Esophagus (tissue), 2 donors: ENCODE results near the gene BMPR1B. TPM values are rescaled to one million over a fixed set of nuclear protein-coding genes. Genes with fewer than 3 reads are reported as not detected.

Experiments used
- H3K27ac ChIP-seq, 2 donors: one replicate each; pipeline ENCODE4 v1.5.1; 2013; ENCODE audit warnings: low read depth in 2 of 2, mild to moderate bottlenecking in 2 of 2, inconsistent platforms in 1 of 2, low read length in 1 of 2, moderate library complexity in 1 of 2
- H3K27me3 ChIP-seq, 2 donors: one replicate each; pipeline ENCODE4 v1.6.1; 2013; ENCODE audit warnings: low read length in 2 of 2, control low read depth in 1 of 2, mild to moderate bottlenecking in 1 of 2; ENCODE audit not compliant: insufficient read depth in 2 of 2, control insufficient read depth in 1 of 2
- H3K36me3 ChIP-seq, 2 donors: one replicate each; pipeline ENCODE4 v1.6.1; 2013; ENCODE audit warnings: low read length in 1 of 2; ENCODE audit not compliant: control insufficient read depth in 2 of 2, insufficient read depth in 2 of 2
- H3K4me1 ChIP-seq, 2 donors: one replicate each; pipeline ENCODE4 v1.6.1; 2013; ENCODE audit warnings: low read length in 1 of 2; ENCODE audit not compliant: control insufficient read depth in 2 of 2, insufficient read depth in 2 of 2
- H3K4me3 ChIP-seq, 2 donors: one replicate each; pipeline ENCODE4 v1.5.1; 2013; ENCODE audit warnings: low read length in 2 of 2, mild to moderate bottlenecking in 2 of 2, low read depth in 1 of 2, moderate library complexity in 1 of 2
- H3K9me3 ChIP-seq, 2 donors: one replicate each; pipeline ENCODE4 v1.6.1; 2013; ENCODE audit warnings: mild to moderate bottlenecking in 2 of 2, low read depth in 1 of 2, low read length in 1 of 2, moderate library complexity in 1 of 2; ENCODE audit not compliant: control insufficient read depth in 2 of 2, insufficient read depth in 1 of 2
- WGBS, 2 donors: extraction: QIAGEN DNeasy Blood & Tissue Kit; methylation state at CpG; one replicate each; pipeline ENCODE4 v1.1.7; 2013; 5-methylcytosine and 5-hydroxymethylcytosine counted together
- polyA plus RNA-seq, 2 donors: library from polyadenylated mRNA; stranded (reverse); fragments of 200-250 nt; gene quantifications; one replicate each; pipeline ENCODE4 v1.2.3, GENCODE V29; 2013
- donor health status: healthy with polysubstance abuse.
- donor health status: Bipolar disorder and iron deficiency.

Gene BMPR1B
- polyA plus RNA-seq, 2 donors, result 0.18 to 0.22 TPM

DNA sequence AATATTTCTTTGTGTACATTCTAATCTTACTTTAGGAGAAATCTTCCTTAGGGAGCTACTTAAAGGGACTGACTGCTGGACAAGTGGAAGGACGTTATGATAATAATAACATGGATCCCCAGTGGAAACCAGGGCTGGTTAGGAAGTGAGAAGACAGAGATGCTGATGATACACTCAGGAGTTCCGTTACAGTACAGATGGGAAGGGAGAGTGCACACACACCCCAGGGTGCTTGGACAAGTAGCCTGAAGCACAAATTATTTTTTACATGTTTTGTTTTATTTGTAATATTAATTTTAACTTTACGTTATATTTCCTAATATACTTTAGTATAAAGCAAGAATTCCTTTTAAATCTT, 84.1 kb downstream of the BMPR1B start:
- Histone ChIP-seq H3K27ac (no peak overlapping the region), H3K27me3 (no peaks in the 10 kb centered on the region), H3K4me1 (no peaks in the 10 kb centered on the region), H3K36me3 (no peaks in the 10 kb centered on the region), H3K4me3 (no peak overlapping the region), H3K9me3 (peaks cover 0 to 2% of the 10 kb centered on the region in 2 donors)
- WGBS, 2 donors, result 49 to 82% methylated on average over 3 of the region's 3 CpGs

DNA sequence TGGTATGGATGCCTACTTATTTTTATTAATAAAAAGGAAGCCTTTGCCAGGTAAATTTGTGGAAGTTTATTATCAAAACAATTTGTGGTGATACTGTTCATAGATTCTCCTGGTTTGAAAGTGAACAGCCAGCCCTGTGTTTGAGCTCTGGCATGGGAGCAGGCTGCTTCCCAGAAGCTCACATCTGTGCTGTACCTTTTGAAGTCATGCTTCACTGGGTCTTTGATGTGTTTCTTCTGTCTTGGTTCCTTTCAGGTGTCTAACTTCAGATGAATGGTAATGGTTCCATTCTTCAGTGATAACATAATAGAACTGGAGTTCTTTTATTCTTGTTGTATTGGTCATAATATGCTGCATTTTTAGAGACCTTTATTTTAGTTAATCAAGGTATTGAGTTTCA, 85.5 kb downstream of the BMPR1B start:
- Histone ChIP-seq H3K9me3 (peaks cover 0 to 2% of the 10 kb centered on the region in 2 donors), H3K4me1 (no peaks in the 10 kb centered on the region), H3K27ac (no peak overlapping the region), H3K27me3 (no peaks in the 10 kb centered on the region), H3K4me3 (no peak overlapping the region), H3K36me3 (no peaks in the 10 kb centered on the region)

DNA sequence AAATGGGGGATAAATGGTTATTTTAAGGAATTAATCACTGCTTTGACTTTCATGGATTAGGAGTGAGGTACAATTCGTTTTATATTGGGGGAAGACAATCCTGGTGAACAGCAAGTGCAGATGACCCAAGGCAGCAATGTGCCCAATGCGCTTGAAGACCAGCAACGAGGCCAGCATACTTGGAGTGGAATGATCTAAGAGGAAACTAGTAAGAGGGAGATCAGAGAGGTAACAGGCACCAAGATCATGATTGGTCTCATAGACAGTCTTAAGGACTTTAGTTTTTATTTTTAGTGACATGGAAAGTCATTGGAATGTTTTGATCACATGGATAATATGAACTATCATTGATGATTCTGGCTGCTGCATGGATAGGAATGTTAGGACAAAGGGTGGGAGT, 90.6 kb downstream of the BMPR1B start:
- Histone ChIP-seq H3K4me3 (no peak overlapping the region), H3K9me3 (peaks cover 0 to 2% of the 10 kb centered on the region in 2 donors), H3K27me3 (no peaks in the 10 kb centered on the region), H3K4me1 (no peaks in the 10 kb centered on the region), H3K36me3 (no peaks in the 10 kb centered on the region), H3K27ac (no peak overlapping the region)
- 74 to 82% methylated on average over 3 of the region's 3 CpGs for WGBS, 2 donors

DNA sequence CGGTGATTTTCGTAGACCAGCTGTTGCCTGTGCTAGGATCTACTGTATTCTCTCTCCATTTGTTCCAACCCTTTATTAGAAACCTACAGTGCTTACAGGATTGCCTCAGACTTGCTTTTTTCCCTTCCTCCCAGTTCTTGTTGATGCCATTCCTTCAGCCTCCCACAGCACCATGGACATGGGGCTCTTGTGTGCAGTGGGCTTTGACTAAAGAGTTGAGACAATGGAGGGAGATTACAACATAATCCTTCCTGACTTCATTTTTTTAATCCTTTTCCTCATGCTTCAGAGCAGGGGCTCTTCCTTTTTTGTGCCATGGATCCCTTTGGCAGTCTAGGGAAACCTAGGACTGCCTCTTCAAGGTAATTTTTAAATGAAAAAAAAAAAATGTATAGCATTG, 92.1 kb downstream of the BMPR1B start:
- WGBS, 2 donors, result 84 to 89% methylated on average over 2 of the region's 2 CpGs
- Histone ChIP-seq H3K9me3 (peaks cover 0 to 2% of the 10 kb centered on the region in 2 donors), H3K36me3 (no peaks in the 10 kb centered on the region), H3K4me1 (no peaks in the 10 kb centered on the region), H3K4me3 (no peak overlapping the region), H3K27me3 (no peaks in the 10 kb centered on the region), H3K27ac (no peak overlapping the region)

DNA sequence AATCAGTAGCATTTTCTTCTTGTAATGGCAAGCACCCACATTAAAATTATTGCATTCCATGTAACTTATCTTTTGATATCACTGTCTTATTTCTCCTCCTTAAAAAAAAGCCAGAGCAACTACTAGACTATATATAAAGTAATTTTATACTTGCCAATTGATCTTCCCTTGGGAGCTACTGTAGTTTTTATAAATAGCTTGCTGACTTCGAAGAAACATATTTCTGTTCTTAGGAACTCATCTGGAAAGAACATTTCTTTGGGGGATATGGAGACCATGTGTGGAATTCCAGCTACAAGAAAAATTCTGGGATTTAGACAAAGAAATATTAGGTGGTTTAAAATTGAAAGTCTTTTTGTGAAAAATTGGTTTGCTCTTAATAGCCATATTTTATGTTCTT, 94.9 kb downstream of the BMPR1B start:
- Histone ChIP-seq H3K27ac (no peak overlapping the region), H3K9me3 (no peaks in the 10 kb centered on the region), H3K27me3 (no peaks in the 10 kb centered on the region), H3K4me1 (no peaks in the 10 kb centered on the region), H3K4me3 (no peak overlapping the region), H3K36me3 (no peaks in the 10 kb centered on the region)
- 52 to 60% methylated on average over 1 of the region's 1 CpG for WGBS, 2 donors

DNA sequence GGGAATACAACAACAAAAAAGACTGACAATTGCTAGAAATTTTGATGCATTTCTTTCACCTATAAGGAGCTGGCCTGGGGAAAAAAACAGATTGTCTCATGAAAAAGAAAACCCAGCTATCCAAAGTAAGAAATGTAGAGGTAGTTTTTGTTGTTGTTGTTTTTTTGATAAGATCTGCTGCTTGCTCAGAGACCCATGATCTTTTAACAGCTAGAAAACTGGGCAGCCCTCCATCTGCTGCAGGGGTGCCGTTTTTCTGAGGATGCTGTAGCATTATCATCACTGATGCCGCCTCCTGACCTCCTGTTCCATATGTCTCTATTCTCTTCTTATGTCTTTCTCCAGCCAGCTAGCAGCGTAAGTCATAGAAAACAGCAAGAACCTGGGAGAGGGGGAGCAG, 98.3 kb downstream of the BMPR1B start:
- no peak overlapping the region for H3K27ac ChIP-seq
- 84 to 86% methylated on average over 3 of the region's 3 CpGs for WGBS, 2 donors
- no peaks in the 10 kb centered on the region for H3K9me3 ChIP-seq
- H3K36me3 ChIP-seq, result no peaks in the 10 kb centered on the region
- H3K4me3 ChIP-seq, result no peak overlapping the region
- H3K27me3 ChIP-seq, result no peaks in the 10 kb centered on the region
- no peaks in the 10 kb centered on the region for H3K4me1 ChIP-seq

DNA sequence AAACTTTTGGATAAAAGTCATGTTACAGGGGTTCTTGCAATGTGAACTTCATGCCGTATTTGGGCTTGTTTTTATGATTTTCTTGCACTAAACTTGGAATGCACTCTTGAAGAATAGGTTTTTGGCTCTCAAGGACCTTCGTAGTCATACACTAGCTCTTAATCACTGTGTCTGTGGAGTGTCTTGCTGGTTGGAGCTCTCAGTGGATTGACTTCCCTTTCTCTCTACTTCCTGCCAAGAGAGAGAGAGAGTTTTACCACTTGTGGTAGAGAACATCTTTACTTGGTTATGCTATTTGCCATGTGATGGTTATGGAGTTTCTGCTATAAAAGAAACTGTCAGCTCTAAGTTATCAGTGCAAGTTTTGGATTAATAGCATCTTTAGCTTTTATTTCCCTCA, 112.4 kb downstream of the BMPR1B start:
- Histone ChIP-seq H3K9me3 (no peaks in the 10 kb centered on the region), H3K27me3 (no peaks in the 10 kb centered on the region), H3K27ac (no peak overlapping the region), H3K36me3 (no peaks in the 10 kb centered on the region), H3K4me1 (no peaks in the 10 kb centered on the region), H3K4me3 (no peak overlapping the region)
- WGBS, 2 donors, result 76 to 77% methylated on average over 2 of the region's 2 CpGs

DNA sequence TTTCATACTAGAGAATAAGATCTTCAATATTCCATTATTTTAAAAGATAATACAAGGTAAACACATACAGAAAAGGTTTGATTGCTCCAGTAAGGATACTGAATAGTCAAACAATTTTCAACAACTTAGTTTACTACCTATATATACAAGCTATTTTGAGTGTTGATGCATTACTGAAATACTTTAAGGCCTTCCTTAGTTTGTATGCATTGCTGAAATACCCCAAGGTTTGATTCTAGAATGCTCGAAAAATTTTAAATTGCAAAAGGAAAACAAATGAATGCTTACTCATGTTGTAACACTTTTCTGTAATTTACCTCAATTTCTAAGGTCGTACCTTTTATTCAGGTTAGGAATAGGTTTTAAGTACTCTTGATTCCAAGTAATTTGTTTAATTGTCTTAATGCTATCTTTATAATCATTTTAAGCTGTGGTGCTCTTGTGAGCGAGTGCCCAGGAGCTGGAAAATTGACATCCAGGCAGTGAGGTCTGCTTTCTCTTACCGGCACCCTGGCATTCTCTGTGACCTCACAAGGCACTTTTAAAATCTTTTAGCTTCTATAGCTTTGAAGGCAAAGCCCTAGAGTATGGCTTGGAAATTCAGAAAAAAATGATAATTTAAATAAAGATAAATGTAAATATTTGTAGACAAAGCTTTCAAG, 114.0 kb downstream of the BMPR1B start:
- Histone ChIP-seq H3K9me3 (no peaks in the 10 kb centered on the region), H3K4me1 (no peaks in the 10 kb centered on the region), H3K27ac (no peak overlapping the region), H3K36me3 (no peaks in the 10 kb centered on the region), H3K4me3 (no peak overlapping the region), H3K27me3 (no peaks in the 10 kb centered on the region)
- WGBS, 2 donors, result 73 to 75% methylated on average over 4 of the region's 4 CpGs

DNA sequence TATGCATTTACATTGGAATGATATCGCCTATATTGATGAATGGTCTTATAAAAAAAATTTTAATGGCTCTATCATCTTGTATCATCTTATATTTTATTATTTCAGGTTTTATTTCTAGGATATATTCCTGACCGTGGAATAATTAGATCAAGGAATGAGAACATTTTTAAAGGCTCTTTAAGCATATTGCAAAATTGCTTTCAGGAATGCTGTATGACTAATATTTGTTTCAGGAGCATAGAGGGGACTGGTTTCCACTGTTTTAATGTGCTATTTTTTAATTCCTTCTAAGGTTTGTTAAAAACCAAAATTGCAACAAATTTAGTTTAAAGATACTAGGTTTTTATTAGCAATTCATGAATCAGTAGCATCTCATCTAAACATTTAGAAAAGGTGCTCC, 120.2 kb downstream of the BMPR1B start:
- Histone ChIP-seq H3K9me3 (no peaks in the 10 kb centered on the region), H3K4me3 (no peak overlapping the region), H3K27ac (no peak overlapping the region), H3K36me3 (no peaks in the 10 kb centered on the region), H3K4me1 (no peaks in the 10 kb centered on the region), H3K27me3 (no peaks in the 10 kb centered on the region)
- WGBS, 2 donors, result 87 to 95% methylated on average over 2 of the region's 2 CpGs

DNA sequence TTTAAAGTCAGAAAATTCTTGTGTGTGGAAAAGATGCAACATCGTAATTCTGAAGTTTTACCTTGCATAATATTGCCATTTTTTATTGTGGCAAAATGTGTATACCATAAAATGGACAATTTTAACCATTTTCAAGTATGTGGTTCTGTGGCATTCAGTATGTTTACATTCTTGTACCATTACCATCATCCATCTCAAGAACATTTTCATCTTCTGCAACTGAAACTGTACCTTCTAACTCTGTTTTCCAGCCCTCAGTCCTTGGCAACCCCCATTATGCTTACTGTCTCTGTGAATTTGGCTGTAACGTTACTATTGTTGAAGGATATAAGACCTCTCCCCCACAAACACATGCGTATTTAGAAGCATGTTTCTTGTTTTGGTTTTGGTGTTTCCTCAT, 123.2 kb downstream of the BMPR1B start:
- Histone ChIP-seq H3K9me3 (no peaks in the 10 kb centered on the region), H3K27me3 (no peaks in the 10 kb centered on the region), H3K4me1 (no peaks in the 10 kb centered on the region), H3K27ac (no peak overlapping the region), H3K36me3 (no peaks in the 10 kb centered on the region), H3K4me3 (no peak overlapping the region)
- WGBS, 2 donors, result 92% methylated on average over 3 of the region's 3 CpGs
